ENCODE measurements around the gene PPP1R18. TPM values are rescaled to one million over a fixed set of nuclear protein-coding genes. Genes with fewer than 3 reads are reported as not detected.
A peak's percentile ranks its signal among the peaks of the same experiment; 100 is the strongest.

Gene PPP1R18
- total RNA-seq, 1 experiment from 2014 or later, result 33.6 TPM

DNA sequence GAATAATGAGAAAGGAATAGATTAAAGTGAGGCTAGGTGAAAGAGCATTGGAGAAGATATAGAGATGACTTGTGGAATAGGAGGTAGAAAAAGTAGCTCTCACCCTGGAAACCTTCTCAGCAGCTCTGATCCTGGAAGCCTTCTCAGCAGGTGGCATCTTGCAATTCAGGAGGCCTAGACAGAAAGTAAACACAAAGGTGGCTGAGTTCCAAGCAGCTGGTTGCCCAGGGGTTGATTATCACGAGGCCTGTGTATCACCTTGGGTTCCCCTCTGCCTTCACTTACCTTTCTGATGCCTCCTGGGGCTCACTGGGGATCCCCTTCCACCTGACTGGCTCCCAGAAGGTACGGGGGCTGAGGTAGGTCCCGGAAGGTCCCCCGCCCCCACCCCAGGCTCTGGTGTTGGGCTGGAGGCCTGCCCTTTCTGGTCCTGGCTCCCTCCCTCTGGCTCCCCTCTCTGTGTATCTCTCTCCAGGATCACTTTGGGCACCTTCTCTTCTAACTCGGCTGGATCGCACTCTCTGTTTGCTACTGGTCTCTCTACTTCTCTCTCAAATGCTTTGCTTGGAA, 20.9 kb upstream of the PPP1R18 start:
- Histone ChIP-seq H3K36me3 (ENCODE audit: control insufficient read depth in 1 of 2, insufficient read depth in 2 of 2, low read length in 2 of 2) (peaks cover 10 to 12% of the 10 kb centered on the region in 2 experiments), H2AFZ (ENCODE audit: low read depth, low read length, poor library complexity, severe bottlenecking) (no peak overlapping the region), H3K9ac (ENCODE audit: low read length) (no peak overlapping the region), H3K4me3 (replicated peaks in 1 of 2; ENCODE audit: low read depth in 1 of 2, low read length in 2 of 2) (no peak overlapping the region), H3K27me3 (ENCODE audit: insufficient read depth, low read length) (no peaks in the 10 kb centered on the region), H4K20me1 (ENCODE audit: insufficient read depth) (no peaks in the 10 kb centered on the region), H3K4me2 (ENCODE audit: low read length) (no peak overlapping the region), H3K9me3 (ENCODE audit: control insufficient read depth in 1 of 2, insufficient read depth in 1 of 2, low read depth in 1 of 2, low read length in 2 of 2) (no peaks in the 10 kb centered on the region), H3K27ac (ENCODE audit: low read depth, low read length) (no peak overlapping the region), H3K9me2 (ENCODE audit: insufficient read depth) (no peaks in the 10 kb centered on the region), H3K79me2 (ENCODE audit: insufficient read depth, low read length) (no peaks in the 10 kb centered on the region), H3K4me1 (ENCODE audit: control insufficient read depth in 1 of 2, insufficient read depth in 2 of 2, low read length in 2 of 2) (peaks cover 4 to 10% of the 10 kb centered on the region in 2 experiments; a peak in 3 of 4 replicates)
- CTCF ChIA-PET, result no interaction called here
- POLR2A ChIA-PET, result interaction anchor here (1.6 kb wide), 1 partner anchor 10 kb away, joined by 7 read pairs; the partner anchor contains the start of gene MDC1
- peak; percentile 25; the same call in 1 of the 2 replicates for ATAC-seq
- RAD21 ChIA-PET (ENCODE audit: low non-redundant PET in 1 of 2, low total read pairs in 2 of 2, uncharacterized antibody in 2 of 2, unreplicated experiment in 2 of 2), result no interaction called here
- intact Hi-C loops (cut with micrococcal nuclease), result no loop called here
- BruUV-seq (replicated peaks), result no TSS peak
- DNase-seq (ENCODE audit: low read depth, low spot score), result no peak
- TF ChIP-seq JUND (IDR thresholded peaks at IDR 0.05), result no peak
- TF ChIP-seq SP1 (IDR thresholded peaks at IDR 0.05; ENCODE audit: low read depth), result no peak
- TF ChIP-seq ZNF274 (IDR thresholded peaks at IDR 0.05; ENCODE audit: low read depth, low read length), result no peak
- TF ChIP-seq RAD21 (IDR thresholded peaks at IDR 0.05; ENCODE audit: low read depth), result no peak
- TF ChIP-seq, protein P1, sequence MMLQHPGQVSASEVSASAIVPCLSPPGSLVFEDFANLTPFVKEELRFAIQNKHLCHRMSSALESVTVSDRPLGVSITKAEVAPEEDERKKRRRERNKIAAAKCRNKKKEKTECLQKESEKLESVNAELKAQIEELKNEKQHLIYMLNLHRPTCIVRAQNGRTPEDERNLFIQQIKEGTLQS (IDR thresholded peaks at IDR 0.05), result no peak
- TF ChIP-seq CBX3 (IDR thresholded peaks at IDR 0.05; ENCODE audit: low read depth), result no peak
- no peak for TF ChIP-seq ZFX (IDR thresholded peaks at IDR 0.05)
- TF ChIP-seq, protein P2, sequence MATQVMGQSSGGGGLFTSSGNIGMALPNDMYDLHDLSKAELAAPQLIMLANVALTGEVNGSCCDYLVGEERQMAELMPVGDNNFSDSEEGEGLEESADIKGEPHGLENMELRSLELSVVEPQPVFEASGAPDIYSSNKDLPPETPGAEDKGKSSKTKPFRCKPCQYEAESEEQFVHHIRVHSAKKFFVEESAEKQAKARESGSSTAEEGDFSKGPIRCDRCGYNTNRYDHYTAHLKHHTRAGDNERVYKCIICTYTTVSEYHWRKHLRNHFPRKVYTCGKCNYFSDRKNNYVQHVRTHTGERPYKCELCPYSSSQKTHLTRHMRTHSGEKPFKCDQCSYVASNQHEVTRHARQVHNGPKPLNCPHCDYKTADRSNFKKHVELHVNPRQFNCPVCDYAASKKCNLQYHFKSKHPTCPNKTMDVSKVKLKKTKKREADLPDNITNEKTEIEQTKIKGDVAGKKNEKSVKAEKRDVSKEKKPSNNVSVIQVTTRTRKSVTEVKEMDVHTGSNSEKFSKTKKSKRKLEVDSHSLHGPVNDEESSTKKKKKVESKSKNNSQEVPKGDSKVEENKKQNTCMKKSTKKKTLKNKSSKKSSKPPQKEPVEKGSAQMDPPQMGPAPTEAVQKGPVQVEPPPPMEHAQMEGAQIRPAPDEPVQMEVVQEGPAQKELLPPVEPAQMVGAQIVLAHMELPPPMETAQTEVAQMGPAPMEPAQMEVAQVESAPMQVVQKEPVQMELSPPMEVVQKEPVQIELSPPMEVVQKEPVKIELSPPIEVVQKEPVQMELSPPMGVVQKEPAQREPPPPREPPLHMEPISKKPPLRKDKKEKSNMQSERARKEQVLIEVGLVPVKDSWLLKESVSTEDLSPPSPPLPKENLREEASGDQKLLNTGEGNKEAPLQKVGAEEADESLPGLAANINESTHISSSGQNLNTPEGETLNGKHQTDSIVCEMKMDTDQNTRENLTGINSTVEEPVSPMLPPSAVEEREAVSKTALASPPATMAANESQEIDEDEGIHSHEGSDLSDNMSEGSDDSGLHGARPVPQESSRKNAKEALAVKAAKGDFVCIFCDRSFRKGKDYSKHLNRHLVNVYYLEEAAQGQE (IDR thresholded peaks at IDR 0.05; ENCODE audit: low read depth), result no peak
- TF ChIP-seq EZH2 (IDR thresholded peaks at IDR 0.05), result no peak
- TF ChIP-seq YY1 (IDR thresholded peaks at IDR 0.05; ENCODE audit: extremely low read depth, insufficient replicate concordance, low read depth, low read length), result no peak
- TF ChIP-seq ELF1 (IDR thresholded peaks at IDR 0.05; ENCODE audit: borderline replicate concordance, low read depth), result no peak
- TF ChIP-seq FOSL1 (IDR thresholded peaks at IDR 0.05; ENCODE audit: low read depth), result no peak
- no peak for TF ChIP-seq POLR2A (IDR thresholded peaks at IDR 0.05; ENCODE audit: borderline replicate concordance, extremely low read depth, insufficient read depth, insufficient read length)
- TF ChIP-seq CEBPB (IDR thresholded peaks at IDR 0.05; ENCODE audit: low read depth), result no peak
- no peak for TF ChIP-seq EGR1 (IDR thresholded peaks at IDR 0.05; ENCODE audit: low read depth)
- no peak for TF ChIP-seq TCF7L2 (IDR thresholded peaks at IDR 0.05; ENCODE audit: borderline replicate concordance, extremely low read depth, insufficient read depth, insufficient read length)

Data from HCT116 (cell line).